Chondrocyte (in vitro differentiated cells): ENCODE results near the gene MDFIC2. TPM values are rescaled to one million over a fixed set of nuclear protein-coding genes. Genes with fewer than 3 reads are reported as not detected.

Experiments
- DNase-seq: peaks from one replicate; pipeline ENCODE4 v3.0.0; 2021; ENCODE audit warnings: mixed read lengths, low spot score
- H3K27ac Mint-ChIP-seq: one replicate; pipeline ENCODE4 v1.8.0; 2021; ENCODE audit warnings: mild to moderate bottlenecking, moderate library complexity, mixed read lengths; ENCODE audit not compliant: unreplicated experiment
- H3K27me3 Mint-ChIP-seq: 2 replicates; pipeline ENCODE4 v1.8.0; 2021; ENCODE audit warnings: low read depth, mixed read lengths
- H3K36me3 Mint-ChIP-seq: 2 replicates; pipeline ENCODE4 v1.8.0; 2021; ENCODE audit warnings: low read depth, mixed read lengths
- H3K4me1 Mint-ChIP-seq: 2 replicates; pipeline ENCODE4 v1.8.0; 2021; ENCODE audit warnings: low read depth, mild to moderate bottlenecking, mixed read lengths
- H3K4me3 Mint-ChIP-seq: one replicate; pipeline ENCODE4 v1.8.0; 2021; ENCODE audit warnings: mild to moderate bottlenecking, moderate library complexity, mixed read lengths; ENCODE audit not compliant: unreplicated experiment
- H3K9me3 Mint-ChIP-seq: 2 replicates; pipeline ENCODE4 v1.8.0; 2021; ENCODE audit warnings: low read depth, mixed read lengths
- total RNA-seq: library from RNA; stranded (reverse); gene quantifications from 3 replicates; pipeline ENCODE4 v1.2.1, GENCODE V29; 2021
- TF ChIP-seq, protein P1 (sequence below): fragments of 200-600 bp; sonication (generic); IDR thresholded peaks from 2 replicates; pipeline ENCODE4 v1.5.0; 2021; ENCODE audit warnings: antibody characterized with exemption, mild to moderate bottlenecking, moderate library complexity

Gene MDFIC2
- total RNA-seq, 1 donor from 2014 or later, result not detected

- TF ChIP-seq, protein P1, sequence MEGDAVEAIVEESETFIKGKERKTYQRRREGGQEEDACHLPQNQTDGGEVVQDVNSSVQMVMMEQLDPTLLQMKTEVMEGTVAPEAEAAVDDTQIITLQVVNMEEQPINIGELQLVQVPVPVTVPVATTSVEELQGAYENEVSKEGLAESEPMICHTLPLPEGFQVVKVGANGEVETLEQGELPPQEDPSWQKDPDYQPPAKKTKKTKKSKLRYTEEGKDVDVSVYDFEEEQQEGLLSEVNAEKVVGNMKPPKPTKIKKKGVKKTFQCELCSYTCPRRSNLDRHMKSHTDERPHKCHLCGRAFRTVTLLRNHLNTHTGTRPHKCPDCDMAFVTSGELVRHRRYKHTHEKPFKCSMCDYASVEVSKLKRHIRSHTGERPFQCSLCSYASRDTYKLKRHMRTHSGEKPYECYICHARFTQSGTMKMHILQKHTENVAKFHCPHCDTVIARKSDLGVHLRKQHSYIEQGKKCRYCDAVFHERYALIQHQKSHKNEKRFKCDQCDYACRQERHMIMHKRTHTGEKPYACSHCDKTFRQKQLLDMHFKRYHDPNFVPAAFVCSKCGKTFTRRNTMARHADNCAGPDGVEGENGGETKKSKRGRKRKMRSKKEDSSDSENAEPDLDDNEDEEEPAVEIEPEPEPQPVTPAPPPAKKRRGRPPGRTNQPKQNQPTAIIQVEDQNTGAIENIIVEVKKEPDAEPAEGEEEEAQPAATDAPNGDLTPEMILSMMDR, result no peak
- peaks cover 6% of the 10 kb centered on the region for H3K9me3 Mint-ChIP-seq
- DNase-seq, result no peak
- H3K4me3 Mint-ChIP-seq, result no peak overlapping the region
- H3K27ac Mint-ChIP-seq, result no peak overlapping the region
- H3K4me1 Mint-ChIP-seq, result no peaks in the 10 kb centered on the region
- H3K27me3 Mint-ChIP-seq, result peaks cover 25% of the 10 kb centered on the region
- no peaks in the 10 kb centered on the region for H3K36me3 Mint-ChIP-seq
Measured at GRCh38 chr3:70233112-70233511, 79.3 kb downstream of the MDFIC2 start.

- no peak for DNase-seq
- Mint-ChIP-seq H3K9me3 (peaks cover 6% of the 10 kb centered on the region), H3K4me3 (no peak overlapping the region), H3K36me3 (no peaks in the 10 kb centered on the region), H3K4me1 (no peaks in the 10 kb centered on the region), H3K27ac (no peak overlapping the region), H3K27me3 (peaks cover 27% of the 10 kb centered on the region)
- TF ChIP-seq, protein P1, result no peak
Measured at GRCh38 chr3:70231266-70231701, 81.2 kb downstream of the MDFIC2 start.

DNA sequence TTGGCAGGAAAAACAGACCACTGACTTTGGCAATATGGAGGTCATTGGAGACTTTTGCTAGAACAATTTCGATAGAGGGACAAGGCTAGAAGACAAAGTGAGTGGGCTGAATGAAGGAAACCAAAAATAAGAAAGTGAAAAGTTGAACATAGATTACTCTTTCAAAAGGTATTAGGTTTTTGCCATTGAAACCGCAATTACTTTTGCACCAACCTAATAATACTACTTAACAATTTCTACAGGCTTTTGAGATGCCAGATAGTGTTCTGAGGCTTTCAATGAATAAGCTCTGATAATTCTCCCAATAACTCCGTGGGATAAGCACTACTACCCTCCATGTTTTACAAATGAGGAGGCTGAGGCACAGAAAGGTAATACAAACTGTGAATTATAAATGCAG is 85.0 kb downstream of the MDFIC2 start:
- Mint-ChIP-seq H3K4me3 (no peak overlapping the region), H3K9me3 (peaks cover 6% of the 10 kb centered on the region), H3K36me3 (no peaks in the 10 kb centered on the region), H3K27me3 (peaks cover 43% of the 10 kb centered on the region), H3K4me1 (no peaks in the 10 kb centered on the region), H3K27ac (no peak overlapping the region)
- DNase-seq, result no peak
- TF ChIP-seq, protein P1, result no peak

DNA sequence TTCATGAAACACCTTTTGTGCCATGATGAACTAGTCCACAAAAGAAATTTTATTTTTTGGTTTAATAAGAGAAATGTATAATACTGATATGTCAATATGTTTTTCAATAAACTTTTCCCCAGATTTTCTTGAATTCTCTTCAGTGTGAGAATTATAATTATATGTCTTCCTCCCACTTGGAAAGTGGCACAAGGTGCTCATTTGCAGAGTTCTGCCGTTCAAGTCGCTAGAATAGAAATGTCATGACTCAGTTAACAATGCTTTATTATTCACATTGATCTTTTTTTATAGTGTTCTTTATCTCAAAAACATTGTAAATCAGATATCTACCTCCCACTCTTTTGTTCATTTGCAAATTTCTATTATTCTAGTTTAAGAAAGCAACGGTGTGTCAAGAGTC is 87.3 kb downstream of the MDFIC2 start:
- no peak overlapping the region for H3K4me3 Mint-ChIP-seq
- peaks cover 41% of the 10 kb centered on the region for H3K27me3 Mint-ChIP-seq
- H3K9me3 Mint-ChIP-seq, result peaks cover 6% of the 10 kb centered on the region
- DNase-seq, result no peak
- TF ChIP-seq, protein P1, result no peak
- H3K36me3 Mint-ChIP-seq, result no peaks in the 10 kb centered on the region
- H3K4me1 Mint-ChIP-seq, result no peaks in the 10 kb centered on the region
- H3K27ac Mint-ChIP-seq, result no peak overlapping the region

GRCh38 chr3:70224337-70224736 is 88.1 kb downstream of the MDFIC2 start:
- H3K27me3 Mint-ChIP-seq, result peaks cover 45% of the 10 kb centered on the region
- H3K27ac Mint-ChIP-seq, result no peak overlapping the region
- H3K9me3 Mint-ChIP-seq, result peaks cover 8% of the 10 kb centered on the region
- H3K36me3 Mint-ChIP-seq, result no peaks in the 10 kb centered on the region
- DNase-seq, result no peak
- no peaks in the 10 kb centered on the region for H3K4me1 Mint-ChIP-seq
- TF ChIP-seq, protein P1, result no peak
- H3K4me3 Mint-ChIP-seq, result no peak overlapping the region
